Retinal pigment epithelial cell (primary cell): ENCODE measurements around the gene DHDH.

Experiments
- DNase-seq: peaks from one replicate; pipeline ENCODE4 v3.0.0-alpha.2; 2010; ENCODE audit warnings: low read depth
- H3K4me3 ChIP-seq: 2 replicates; pipeline ENCODE4 v1.5.1; 2011; ENCODE audit warnings: mild to moderate bottlenecking, low read length, control low read depth, moderate library complexity
- CTCF ChIP-seq: conservative IDR thresholded peaks from 2 replicates; pipeline ENCODE4 v1.5.1; 2011; ENCODE audit warnings: low read depth, low read length, control low read depth, inconsistent platforms

DHDH gene

GRCh38 chr19:48961673-48962028 lies 28.2 kb downstream of the DHDH start:
- no peak for DNase-seq
- TF ChIP-seq CTCF, result no peak
- H3K4me3 ChIP-seq, result no peak overlapping the region

- no peak for DNase-seq
- TF ChIP-seq CTCF, result no peak
- H3K4me3 ChIP-seq, result no peak overlapping the region
Observed at GRCh38 chr19:48962029-48962848, 28.7 kb downstream of the DHDH start.

- no peak for DNase-seq
- no peak overlapping the region for H3K4me3 ChIP-seq
- TF ChIP-seq CTCF, result no peak
Observed at GRCh38 chr19:48962849-48963165, 29.3 kb downstream of the DHDH start.

- no peak for TF ChIP-seq CTCF
- no peak for DNase-seq
- peak overlapping the region; percentile 6 for H3K4me3 ChIP-seq
Observed at GRCh38 chr19:48963371-48964204, 30.1 kb downstream of the DHDH start.

DNA sequence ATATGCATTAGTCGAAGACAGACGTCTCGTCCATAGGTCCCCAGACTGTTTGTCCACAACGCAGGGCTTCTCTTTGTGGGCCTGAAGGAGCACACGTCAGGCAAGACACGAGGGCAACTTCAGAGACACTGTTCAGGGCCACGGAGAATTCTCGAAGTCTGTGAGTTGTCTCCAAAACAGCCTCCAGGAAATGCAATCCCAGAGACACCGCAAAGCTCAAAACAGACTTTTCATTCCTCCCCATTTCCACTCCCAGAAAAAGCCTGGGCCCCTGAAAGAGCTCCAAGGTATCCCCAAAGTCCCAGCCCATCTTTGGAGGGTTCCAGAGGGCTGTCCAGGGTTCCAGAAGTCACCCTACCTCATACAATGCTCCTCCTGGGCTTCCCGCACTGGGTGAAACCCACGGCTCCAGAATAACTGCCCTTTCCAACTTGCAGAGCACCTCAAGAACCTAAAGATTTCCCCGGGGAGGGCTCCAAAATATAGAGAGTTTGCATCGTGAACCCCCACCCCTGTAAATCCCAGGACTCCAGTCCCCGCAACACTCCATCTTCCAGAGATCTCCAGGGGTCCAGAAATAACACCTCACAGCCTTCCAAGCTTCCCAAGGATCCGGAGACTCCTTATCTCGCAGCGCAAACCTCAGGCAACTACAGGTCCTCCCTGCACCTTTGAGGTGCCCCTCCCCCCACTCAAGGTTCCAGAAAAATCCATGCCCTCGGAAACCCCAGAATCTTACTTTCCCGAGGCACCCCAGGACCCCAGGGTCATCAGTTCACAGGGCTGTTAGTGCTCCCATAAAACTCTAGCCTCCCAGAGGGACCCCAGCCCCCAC lies 30.9 kb downstream of the DHDH start:
- DNase-seq, result no peak
- TF ChIP-seq CTCF, result no peak
- H3K4me3 ChIP-seq, result peak overlapping the region; percentile 2

- H3K4me3 ChIP-seq, result peak within 1 kb of the TSS; percentile 88
- TF ChIP-seq CTCF, result no peak
Observed at GRCh38 chr19:48965040-48965805, 31.7 kb downstream of the DHDH start, which contains the start of gene FTL. FTL (plus strand) TSS chr19:48965309; CDS start chr19:48965508, 199 bp downstream.

More at GRCh38 chr19:48965040-48965805, 31.7 kb downstream of the DHDH start, which contains the start of gene FTL:
- DNase-seq, result peak; percentile 74
